Spleen (tissue), 7 donors: ENCODE data around the gene IMPDH1.

Source experiments
- CTCF ChIP-seq, 11 experiments: fragments of 200-600 bp in 7 of 11; fragments of 450-650 bp in 4 of 11; sonication (generic) in 4 of 11; IDR thresholded peaks in 8 of 11; conservative IDR thresholded peaks in 3 of 11; 1 replicate in 7 of 11; 2 replicates in 4 of 11; pipeline versions ENCODE4 v1.4.0 to v1.8.0; 2016 to 2021; ENCODE audit warnings: antibody characterized with exemption in 11 of 11, inconsistent platforms in 4 of 11, mild to moderate bottlenecking in 1 of 11
- POLR2AphosphoS5 ChIP-seq, 3 donors: sonication (generic); formaldehyde crosslinking; IDR thresholded peaks; one replicate each; pipeline ENCODE4 v1.5.1; 2017; ENCODE audit warnings: antibody characterized with exemption in 3 of 3
- donor health status: DM: no; HTN: no; CAD: no; lungs with moderate emphysema.
- donor health status: DM: no; HTN: no; CAD: no.
- donor health status: DM: no; HTN: no; CAD: no.

GRCh38 chr7:128344431-128344774, 65.4 kb downstream of the IMPDH1 start:
- TF ChIP-seq CTCF (IDR thresholded peaks at IDR 0.05 in 8 of 11, conservative IDR thresholded peaks at IDR 0.05 in 3 of 11) (no peak), POLR2AphosphoS5 (IDR thresholded peaks at IDR 0.05) (no peak)
